ENCODE data around the gene SLC12A7.
"Not testable (repeated sequence)": the region's sequence is repeated elsewhere in the genome, so short reads cannot be mapped to it uniquely, and the experiment has no call there.

The SLC12A7 gene

DNA sequence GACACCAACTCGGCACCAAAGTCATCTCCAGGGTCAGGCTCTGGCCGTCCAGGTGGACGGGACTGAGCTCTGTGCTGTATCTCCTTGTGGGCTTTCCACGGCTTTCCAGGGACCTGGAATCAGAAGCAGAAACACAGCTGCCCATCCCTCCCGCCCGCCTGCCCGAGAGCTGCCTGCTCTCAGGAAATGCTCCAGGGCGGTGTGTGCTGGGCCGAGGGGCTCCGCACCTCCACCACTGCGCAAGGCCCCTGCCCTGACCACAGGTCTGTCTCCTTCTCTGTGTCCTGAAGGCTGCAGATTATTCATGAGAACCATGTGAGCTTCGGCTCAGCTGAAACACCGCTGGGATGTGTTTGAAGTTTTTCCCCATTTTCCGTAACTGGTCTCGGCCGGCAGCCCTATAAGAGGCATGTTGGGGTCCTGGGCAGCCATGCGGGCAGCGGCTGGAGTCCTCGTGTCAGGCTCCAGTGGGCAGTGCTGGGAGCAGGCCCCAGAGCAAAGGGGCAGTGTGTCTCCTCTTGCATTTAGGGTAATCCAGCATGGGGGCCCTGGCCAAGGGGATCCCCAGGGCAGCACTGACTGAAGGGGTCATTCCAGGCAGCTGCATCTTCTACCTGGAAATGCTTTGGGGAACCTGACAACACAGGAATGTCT is 80.4 kb downstream of the SLC12A7 start:
- FAIRE-seq, result no peak

DNA sequence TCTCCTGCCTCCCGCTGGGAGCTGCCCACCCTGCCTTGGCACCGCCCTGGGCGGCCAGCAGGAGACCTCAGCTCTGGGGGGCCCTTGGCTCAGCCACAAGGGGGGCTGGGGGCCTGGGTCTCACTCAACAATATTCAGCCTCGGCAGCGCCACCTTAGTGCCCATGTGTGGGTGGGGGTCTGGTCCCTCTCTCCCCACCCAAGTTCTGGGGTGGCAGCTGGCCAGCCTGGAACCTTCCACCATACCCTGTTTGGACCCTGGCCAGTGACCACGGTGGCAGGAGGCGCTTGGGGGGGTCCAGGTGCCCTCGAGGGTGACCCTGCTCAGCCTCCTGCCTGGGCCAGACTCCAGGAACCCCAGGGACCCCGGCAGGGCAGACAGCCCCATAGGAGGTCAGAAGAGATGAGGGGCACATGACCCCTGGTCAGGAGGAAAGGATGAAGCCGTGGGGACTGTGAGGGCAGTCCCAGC is 81.0 kb downstream of the SLC12A7 start:
- no peak for FAIRE-seq

DNA sequence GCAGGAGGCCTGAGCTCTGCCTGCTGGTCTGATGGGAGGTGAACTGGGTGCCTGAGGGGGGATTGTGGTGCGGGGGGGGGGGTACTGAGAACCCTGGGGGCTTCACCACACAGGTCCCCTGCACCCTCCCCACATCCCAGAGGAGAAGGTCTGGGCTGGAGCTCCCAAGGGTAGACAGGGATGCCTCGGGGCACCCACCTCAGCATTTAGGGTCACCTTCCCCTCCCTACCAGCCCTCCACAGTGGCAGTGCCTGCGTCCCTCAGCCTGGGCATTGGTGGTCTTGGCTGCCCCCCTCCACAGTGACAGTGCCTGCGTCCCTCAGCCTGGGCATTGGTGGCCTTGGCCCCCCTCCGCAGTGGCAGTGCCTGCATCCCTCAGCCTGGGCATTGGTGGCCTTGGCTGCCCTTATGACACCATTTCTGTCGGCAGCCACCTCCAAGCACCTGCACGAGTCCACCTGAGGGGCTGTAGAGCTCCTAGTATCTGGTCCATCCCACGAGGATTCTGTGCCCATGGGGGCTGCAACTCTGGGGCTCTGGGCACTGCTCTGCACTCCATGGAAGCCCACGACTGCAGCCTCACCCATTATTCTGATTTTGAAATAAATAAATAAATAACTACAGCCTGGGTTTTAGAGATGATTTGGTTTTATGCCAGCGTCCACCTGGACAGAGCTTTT is 81.8 kb downstream of the SLC12A7 start:
- no peak for FAIRE-seq

DNA sequence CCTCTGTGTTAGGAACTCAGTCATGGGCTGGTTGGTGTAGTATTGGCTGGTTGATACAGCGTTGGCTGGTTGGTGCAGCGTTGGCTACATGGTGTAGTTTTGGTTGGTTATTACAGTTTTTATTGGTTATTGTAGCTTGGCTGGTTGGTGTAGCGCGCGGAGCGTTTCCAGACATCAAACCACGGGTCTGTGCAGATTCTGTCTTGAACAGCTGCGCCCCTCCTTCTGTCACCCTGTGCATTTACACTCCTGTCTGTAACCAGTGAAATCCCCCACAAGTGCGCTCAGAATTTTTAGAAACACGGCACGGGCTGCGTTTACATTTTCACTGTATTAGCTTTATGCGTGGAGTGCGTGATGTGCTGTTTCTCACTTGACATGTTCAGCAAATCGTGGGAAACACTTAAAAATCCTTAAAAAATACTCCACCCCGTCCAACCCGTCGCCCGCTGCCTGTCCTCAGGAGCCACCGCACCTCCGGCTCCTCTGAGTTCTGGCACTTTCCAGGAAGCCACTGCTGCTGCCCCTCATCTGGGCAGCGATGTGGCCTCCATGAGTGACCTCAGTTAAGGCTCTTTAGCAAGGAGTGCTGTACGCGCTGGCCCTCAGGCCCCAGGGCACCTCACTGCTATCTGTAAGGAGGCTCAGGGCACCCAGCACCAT is 82.5 kb downstream of the SLC12A7 start:
- no peak for FAIRE-seq

DNA sequence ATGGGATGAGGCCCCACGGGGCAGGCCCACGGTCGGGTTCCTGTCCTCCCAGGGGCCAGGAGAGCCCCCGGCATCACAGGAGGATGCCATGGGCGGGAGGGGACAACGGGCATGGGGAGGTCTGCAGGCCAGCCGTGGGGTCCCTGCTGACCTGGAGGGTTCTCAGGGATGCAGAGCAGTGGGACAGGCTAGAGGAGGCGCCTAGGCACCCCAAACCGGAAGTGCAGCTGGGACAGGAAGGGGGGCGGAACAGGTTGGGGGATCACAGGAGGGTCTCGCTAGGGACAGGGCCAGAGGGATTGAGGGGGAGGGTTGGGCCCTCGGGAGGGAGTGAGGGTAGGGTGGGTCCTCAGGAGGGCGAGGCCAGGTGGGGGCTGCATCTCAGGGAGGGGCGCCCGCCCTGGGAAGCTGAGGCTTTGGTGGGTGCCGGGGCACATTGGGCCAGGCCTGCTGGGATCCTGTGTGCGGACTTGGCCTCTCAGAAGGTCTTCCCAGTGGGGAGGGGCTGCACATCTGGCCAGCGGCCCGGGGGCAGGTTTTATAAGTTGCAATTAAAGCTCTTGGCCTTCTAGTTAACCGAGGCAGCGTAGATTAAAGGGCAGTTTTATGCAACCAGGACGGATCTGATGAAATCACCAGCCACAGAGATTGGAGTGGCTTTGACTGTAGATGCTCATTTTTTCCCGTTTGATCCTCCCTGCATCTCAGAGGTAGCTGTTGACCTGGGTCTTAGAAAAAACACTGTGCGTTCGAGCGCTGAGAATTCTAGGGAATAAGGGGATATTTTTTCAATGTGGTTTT is 83.2 kb downstream of the SLC12A7 start:
- FAIRE-seq, result no peak

DNA sequence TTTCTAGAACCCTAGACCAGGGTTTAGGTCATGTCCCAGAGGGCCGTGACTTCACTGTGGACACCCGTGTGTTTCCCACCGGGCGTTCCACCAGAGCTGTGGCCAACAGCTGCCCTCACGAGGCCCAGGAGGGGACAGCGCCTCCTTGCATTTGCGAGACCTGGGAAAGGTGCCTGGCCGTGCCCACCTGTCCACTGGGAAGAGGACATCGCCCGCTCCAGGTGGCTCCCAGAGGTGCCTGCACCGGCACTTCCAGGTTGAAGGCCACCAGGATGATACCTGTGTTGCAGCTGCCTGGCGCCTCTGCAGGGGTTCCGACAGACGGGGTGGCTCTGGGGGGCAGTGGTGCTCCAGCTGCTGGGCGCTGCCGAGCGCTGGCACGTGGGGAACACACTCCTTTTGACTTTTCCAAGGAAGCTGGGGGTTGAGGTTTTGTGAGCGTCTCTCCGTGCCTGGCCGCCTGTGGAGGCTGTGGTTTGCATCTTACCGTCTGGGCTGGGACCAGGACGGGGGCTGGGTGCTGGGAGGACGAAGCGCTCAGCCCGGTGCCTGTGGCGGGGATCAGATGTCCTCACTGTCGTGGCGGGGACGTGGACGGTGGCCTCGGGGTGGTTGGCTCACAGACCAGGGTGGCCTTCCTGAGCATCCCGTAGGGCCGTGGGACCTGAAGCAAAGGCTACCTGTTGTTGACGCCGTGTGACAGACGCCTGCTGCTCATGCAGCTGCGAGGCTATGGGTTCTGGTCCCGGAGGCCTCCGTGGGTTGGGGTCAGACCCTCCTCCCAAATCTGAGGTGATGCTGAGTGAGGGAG is 84.0 kb downstream of the SLC12A7 start:
- no peak for FAIRE-seq

DNA sequence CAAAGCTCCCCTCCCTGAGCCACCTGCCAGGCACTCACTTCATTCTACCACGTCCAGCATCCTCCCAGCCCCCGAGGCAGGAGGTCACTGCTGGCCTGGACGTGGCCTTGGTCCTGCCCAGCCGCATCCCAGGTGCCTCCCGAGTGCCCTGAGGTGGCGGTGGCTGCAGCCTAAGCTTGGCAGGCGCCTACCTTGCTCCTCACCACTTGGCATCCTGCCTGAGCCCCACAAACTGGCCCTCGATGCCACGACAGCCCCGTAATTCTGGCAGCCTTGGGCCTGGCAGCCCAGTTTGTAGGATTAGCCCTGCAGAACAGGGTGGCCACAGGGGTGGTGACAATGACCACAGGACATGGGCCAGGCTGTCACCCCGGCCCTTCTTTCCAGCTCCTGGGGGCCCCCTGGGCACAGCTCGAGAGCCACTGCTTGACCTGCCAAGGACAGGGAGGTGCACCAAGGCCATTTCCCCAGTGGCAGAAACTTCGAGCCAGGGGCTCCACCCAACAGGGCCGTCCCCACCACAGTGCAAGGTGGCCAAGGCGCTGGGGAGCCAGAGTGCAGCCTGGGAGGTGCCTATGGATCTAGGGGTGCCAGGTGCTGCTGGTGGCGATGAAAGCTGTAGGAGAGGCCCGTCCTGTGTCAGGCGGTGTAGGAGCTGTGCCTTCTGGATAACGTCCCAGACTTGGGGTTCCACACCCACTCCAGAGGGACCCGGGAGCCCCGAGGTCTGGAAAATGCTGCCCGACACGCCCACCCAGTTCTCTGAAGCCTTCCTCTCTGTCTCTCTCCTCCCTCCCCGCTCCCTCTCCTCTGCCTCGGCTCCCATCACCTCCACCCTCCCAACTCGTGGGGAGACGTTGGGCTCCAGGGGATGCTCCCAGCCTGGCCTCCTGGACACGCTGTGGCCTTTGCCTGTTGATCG is 84.9 kb downstream of the SLC12A7 start:
- FAIRE-seq, result no peak

DNA sequence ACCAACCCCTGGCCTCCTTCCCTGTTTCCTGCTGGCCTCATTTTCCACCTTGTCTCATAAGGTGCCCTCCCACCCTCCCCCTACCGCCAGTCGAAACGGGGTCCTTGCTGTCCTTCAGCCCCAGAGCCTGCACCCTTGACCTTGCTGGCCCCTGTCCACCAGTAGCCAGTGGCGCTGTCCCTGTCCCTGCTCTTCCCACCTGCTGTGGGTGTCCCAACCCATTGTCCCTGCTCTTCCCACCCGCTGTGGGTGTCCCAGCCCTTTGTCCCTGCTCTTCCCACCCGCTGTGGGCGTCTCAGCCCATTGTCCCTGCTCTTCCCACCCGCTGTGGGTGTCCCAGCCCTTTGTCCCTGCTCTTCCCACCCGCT is 89.9 kb downstream of the SLC12A7 start:
- FAIRE-seq, result not testable (repeated sequence)

DNA sequence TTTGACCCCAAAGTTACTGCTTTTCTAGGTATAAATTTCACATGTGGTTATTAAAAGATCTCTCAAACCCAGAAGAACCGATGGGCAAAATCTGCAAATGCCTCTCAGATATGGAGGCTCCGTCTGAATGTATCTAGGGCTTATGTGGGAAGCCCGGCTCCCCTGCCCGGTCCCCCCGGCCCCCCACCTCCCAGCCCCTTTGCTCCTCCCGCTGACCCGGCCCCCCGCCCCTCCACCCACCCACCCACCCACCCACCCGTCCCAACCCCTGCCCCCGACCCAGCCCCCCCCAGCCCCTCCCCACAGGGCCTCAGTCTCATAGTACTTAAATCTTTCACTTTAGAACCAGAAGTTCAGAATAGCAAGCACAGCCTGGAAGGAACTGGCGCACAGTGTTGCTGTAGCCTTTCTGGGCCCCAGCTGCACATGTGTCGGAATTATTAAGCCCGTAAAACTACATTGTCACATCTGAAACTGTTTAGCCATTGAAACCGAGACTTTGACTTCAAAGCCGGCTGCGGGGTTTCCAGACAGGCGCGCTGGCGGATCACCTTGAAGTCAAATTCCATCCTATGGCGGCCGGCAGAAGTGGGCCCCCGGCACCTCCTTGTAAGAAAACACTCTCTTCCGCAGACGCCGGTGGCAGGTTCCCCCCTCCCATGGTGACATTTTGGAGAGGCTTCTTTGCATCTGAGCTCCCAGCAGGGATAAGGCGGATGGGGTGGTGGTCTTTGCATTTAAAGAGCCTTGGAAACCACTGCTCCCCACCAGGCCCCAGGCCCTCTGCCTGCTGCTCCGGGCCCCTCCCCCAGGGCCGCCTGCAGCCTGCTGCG is 90.5 kb downstream of the SLC12A7 start:
- FAIRE-seq, result no peak

DNA sequence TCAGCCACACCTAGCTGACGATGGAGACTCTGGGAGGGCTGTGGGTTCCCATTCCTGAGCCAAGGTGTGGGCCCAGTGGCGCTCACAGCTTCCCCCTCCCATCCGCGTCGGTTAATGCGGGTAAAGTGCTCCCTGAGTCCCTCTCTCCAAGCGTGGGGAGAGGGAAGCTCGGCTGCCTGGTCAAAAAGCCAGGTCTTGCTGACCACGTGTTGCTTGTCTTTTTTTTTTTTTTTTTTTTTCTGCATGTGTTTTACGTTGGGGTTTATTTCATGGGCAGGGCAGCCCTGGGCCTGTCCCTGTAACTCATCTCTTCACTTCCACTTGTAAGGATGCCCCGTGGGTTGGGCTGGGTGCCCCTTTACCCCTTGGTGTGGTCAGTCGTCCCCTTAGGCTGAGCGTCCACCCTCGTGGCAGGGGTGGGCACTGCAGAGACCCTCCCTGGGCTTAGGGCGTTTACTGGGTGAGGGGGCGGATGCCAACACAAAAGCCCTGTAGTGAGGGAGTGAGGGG is 91.4 kb downstream of the SLC12A7 start:
- no peak for FAIRE-seq

DNA sequence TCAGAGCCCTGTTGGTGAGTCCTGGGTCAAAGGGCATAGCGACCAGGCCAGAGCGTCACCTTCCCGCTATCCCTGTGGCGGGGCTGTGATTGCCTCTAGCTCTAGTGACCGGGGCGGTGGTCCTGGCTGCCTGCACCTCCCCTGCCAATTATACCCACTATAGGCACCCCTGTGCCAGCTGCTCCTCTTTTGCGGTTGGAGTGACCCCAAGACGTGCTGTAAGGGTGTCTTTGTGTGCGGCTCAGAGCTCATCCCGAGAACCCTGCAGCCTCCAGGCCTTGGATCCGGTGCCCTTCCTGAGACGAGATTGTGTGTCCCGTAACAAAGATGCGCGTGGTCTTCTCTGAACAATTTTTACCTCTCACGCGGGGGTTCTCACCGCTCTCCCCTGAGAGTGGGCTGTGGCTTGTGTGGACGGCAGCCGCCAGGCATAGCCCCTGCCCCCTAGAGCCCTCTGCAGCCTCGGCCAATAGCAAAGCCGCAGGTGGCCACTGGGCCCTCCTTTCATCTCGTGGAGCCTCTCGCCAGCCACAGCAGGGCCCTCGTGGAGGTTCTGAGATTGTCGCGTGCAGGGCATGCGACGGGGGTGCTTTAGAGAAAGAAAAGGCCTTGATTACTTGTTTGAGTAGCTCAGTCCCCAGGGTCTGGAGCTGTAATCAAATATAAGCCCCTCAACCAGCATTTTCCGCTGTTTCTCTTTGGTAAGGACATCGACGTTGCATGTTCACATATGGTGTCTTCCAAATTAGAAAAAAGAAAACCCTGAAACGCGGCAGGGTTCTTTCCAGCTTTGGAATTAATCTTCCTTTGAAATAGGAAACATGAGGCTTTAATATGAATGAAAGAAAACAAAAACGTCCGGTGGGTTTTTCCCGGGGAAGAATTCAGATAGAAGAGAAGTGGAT is 92.6 kb downstream of the SLC12A7 start:
- FAIRE-seq, result no peak

DNA sequence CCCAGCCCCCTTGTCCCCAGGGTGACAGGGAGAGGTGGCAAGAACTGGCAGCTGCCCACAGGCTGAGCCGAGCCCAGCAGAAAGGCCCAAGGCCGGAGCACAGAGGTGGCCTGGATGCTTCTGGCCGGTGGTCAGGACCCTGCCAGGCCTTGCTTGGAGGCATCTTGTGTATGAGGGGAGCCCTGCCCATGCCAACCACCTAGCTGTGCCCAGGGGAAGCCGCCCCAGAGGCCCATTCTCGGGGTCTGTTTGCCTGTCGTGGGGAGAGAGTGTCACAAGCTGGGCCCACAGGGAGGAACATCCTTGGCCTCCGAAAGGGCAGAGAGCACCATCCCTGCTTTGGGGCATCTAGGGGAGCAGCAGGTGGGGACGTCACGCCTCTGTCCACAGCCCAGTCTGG is 93.3 kb downstream of the SLC12A7 start:
- FAIRE-seq, result no peak

DNA sequence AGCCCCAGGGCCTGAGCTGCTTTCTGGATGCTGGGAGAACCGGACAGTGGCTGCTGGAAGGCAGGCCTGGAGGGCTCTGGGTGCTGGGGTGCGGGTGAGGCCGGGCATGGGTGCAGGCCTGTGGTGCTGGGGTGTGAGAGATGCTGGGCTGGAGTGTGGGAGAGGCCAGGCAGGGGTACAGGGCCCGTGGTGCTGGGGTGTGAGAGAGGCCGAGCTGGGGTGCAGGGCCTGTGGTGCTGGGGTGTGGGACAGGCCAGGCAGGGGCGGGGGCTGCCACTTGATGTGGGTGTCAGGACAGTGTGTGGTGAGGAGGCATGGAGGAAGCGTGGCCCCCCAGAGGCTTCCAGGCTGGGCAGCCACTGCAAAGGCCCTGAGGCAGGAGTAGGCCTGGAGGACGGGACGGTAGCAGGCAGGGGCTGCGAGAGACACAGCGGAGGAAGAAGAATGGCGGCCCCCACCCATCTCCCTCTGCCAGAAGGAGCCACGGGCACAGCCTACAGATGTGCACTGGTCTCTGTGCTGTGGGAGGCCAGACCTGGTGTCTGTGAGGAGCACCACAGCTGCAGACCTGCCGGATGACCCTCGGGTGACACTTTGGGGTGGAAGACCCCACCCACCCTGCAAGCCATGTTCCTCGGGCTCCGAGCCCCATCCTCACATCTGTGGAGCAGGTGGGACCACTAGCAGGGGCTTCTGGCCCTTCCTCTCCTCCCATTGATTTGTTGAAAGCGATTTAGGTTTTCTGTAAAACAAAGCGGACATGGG is 94.0 kb downstream of the SLC12A7 start:
- FAIRE-seq, result no peak

DNA sequence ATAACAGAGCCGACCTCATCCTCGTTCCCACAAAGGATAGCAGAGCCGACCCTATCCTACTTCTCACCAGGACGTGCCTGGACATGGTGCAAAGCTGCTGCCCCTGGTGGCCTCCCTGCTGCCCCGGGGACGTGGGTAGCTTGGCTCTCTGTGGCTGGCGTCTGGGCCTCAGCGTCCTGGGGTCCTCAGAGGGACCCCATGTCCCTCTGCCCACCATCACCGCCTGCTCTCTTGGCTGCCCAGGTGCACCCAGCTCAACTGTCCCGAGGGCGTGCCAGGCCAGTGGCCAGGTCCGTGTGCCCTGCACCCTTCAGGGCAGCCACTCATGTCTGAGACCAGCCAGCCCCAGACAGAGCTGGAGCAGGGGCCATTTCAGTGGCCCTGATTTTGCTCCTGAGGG is 94.8 kb downstream of the SLC12A7 start:
- FAIRE-seq, result no peak

DNA sequence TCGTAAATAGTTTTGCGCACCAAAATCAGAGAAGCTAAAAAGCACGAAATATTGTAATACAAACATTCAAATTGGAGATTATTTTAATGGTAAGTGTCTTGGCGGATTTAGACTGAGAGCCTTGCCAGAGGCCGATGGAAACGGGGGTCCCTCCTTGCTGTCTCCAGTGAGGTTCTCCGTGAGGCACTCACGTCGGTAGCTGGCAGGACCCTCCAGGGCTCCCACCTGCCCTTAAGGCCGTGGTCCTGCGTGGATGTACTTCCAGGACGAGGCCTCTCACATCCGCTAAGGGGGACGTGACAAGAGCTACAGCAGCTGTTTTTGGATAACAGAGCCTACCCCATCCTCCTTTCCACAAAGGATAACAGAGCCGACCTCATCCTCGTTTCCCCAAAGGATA is 95.4 kb downstream of the SLC12A7 start:
- no peak for FAIRE-seq

DNA sequence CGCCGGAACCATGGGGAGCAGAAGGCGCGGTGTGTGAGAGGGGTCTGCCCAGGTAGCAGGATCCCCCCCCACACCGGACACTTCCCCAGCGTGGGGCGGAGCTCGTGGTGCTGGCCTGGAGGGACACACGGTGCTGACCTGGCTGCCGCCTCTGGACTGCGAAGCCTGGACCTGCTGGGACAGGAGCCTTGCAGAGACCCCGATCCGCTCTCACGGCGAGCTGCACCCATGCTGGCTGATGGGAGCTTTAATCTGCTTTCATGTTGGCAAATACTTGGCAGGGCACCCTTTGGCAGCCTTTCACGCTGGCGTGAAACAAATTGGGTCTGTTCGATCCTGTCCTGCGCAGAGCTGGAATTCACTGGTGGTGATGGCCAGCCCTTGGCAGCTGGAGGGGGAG is 95.8 kb downstream of the SLC12A7 start:
- no peak for FAIRE-seq

DNA sequence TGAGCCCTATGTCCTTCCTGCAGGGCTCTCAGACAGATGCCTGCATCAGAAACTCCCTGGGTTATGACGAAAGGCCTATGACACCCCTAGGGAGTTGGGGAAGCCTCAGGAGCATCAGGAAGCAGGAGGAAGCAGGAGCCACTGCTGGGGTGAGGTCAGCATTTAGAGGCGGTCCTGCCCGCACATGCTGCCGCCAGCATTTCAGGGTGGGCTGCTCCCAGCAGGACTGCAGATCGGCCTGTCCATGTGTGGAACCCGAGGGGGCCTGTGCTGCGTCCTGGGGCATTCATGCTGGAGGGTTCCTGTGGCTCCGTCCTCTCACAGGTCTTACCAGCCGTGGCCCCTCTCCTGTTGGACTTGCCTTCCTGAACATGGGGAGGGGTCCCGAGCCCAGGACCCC is 96.4 kb downstream of the SLC12A7 start:
- FAIRE-seq, result no peak

DNA sequence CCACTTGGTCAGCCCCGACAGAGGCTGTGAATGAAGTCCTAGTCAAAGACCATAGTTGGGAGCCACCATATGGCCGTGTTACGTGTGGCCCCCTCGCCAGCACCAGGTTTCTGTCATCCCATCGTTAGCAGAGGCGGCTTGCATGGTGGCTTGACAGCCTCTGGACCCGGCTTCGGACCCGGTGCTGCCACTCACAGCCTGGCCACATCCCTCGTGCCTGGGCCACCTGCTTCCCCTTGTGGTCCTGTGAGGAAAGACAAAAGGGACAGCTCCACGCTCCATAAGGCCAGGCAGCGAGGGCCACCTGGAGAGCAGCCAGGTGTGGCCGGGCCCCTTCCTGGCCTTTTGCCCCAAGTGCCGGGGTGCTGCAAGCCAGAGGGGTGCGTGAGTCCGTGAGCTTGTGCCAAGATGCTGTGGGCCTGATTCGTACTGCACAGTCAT is 97.1 kb downstream of the SLC12A7 start:
- FAIRE-seq, result no peak
